Kasumi-1 (cell line): ENCODE data around the gene TM4SF4.

Experiments used
- DNase-seq, 2 experiments: peaks; one replicate each; lab custom pipeline; 2025; lab: John Stamatoyannopoulos, UW

Gene TM4SF4

GRCh38 chr3:149512073-149512782, 37.7 kb downstream of the TM4SF4 start:
- DNase-seq = peak; percentile 12 to 40

DNA sequence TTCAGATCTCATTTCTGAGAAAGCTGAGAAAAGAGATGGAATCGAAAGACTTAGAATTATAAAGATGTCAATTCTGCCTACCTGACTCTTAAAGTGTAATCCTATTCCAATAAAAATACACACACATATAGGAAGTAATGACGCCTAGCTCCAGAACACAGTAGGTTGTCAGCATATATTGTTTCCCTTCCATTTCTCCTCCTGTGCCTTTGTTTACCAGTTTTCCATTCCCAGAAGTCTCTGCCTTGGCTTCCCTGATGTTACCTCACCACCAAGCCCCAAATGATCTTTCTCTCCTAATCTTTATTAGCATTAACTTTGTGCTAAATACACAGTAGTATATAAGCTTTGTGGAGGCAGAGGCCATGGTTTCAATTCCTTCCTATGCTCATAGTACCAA, 40.0 kb downstream of the TM4SF4 start:
- DNase-seq = no peak

GRCh38 chr3:149515249-149515648, 40.8 kb downstream of the TM4SF4 start:
- DNase-seq = no peak

GRCh38 chr3:149516920-149517319, 42.4 kb downstream of the TM4SF4 start:
- DNase-seq = no peak

DNA sequence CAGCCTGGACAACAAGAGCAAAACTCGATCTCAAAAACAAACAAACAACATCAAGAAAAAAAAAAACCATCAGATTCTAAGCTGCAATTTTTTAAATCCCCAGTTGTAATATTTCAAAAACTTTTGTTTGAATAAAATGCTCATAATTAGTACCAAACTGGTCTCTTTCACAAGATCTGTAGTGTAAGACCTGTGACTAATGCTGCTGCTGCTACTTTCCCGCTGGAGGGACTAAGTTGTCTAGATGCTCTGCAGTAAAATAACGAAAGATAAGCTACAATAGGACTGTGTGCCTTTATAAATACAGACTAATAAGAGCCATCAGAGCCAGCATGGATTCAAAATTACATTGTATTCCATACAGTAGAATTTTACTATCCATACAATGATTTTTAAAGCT, 45.4 kb downstream of the TM4SF4 start:
- no peak for DNase-seq

- no peak for DNase-seq
Observed at GRCh38 chr3:149523512-149524299, 49.2 kb downstream of the TM4SF4 start.

DNA sequence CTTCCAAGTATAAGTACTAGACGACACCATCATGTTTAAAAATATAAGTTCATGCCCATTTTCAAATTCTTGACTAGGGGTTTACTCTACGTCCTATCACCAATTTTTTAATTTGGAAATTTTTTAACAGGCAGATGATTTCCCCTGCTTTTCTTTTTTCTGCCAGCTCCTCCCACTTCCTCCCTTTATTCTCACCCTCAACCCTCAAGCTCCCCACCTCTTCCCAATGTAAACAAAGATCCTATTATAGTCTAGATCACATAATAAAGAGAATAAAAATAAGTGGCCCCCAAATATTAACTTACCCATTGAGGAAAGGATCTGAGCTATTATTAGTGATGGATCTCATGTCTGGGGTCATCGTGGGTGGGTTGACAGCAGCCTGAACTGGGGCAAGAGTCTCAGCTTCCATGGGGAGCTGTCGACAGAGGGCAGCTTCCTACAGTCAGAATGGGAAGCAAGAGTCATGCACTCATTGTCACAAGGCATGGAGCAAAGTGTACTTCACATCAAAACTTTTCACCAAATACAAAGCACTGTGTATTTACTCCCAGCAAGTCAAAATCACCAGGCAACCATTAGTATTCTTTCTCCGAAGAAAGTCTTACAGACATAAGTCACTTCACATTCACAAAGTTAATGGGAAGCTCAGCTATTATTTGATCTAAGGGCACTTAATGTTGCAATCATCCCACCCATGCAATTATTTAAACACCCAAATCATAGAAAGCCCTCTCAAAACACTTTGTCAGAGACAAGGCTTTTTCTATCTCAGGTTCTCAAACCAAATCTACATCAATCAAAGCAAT, 53.2 kb downstream of the TM4SF4 start:
- no peak for DNase-seq

DNA sequence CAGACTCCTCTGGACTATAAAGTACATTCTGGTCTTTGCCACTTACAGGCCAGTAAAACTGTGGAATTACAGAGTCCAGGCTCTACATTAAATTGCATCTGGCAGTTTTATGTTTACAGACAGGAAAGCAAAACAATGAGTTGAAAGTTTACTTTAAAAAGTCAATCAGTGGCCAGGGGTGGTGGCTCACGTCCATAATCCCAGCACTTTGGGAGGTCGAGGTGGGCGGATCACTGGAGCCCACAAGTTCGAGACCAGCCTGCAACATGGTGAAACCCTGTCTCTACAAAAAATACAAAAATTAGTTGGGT, 53.8 kb downstream of the TM4SF4 start:
- DNase-seq = no peak

- DNase-seq = no peak
Observed at GRCh38 chr3:149529099-149529498, 54.6 kb downstream of the TM4SF4 start.

DNA sequence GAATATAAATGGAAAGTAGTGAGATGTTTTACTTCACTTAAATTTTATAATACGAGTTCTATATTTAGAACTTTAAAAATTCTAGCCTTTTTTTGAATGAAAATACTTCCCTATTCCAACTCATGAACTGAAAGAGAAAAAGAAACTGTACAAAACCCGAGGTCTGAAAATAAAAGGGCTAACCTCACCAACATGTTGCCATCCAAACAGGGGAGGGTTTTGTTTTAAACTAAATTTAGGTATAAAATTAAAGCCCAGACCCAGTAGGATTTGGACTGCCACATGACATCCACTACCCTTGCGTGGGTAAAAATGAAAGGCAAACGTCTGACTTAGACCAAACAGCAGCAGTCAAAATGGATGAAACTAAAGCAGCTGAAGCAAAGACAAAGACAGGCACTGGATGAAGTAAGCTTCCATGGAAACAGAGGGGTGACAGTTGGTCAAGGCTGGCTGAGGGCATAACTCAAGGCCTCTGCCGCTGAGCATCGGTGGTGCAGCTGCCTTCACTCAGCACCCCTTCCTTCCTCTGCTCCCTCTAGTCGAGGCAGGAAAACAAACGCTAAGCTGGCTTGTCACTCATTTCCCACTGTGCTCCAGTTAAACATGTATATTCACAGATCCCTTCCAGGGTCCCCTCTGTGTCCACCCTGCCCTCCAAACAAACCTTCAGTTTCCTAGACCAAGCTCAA, 58.1 kb downstream of the TM4SF4 start:
- DNase-seq = no peak

GRCh38 chr3:149534082-149534481, 59.6 kb downstream of the TM4SF4 start:
- DNase-seq = no peak

GRCh38 chr3:149534671-149535332, 60.3 kb downstream of the TM4SF4 start:
- DNase-seq = no peak

- no peak for DNase-seq
Observed at GRCh38 chr3:149535333-149535685, 60.8 kb downstream of the TM4SF4 start.

DNA sequence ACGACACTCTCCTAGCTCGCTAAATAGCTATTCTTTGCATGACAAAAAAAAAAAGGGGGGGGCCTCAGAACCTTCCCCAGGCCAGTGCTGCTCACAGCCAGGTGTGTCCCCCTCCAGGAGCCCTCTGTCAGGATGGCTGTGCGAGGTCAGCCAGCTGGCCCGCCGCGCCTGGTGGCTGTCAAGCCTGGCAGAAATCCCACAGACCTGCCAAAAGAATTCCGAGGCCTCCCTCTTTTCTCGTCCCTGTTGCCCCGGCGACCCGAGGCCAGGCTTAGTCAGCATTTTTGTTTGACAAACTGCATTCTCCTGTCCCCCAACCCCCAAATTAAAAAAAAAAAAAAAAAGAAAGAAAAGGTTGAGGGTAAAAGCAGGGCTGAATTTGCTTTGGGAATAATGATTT, 61.9 kb downstream of the TM4SF4 start:
- DNase-seq = no peak

DNA sequence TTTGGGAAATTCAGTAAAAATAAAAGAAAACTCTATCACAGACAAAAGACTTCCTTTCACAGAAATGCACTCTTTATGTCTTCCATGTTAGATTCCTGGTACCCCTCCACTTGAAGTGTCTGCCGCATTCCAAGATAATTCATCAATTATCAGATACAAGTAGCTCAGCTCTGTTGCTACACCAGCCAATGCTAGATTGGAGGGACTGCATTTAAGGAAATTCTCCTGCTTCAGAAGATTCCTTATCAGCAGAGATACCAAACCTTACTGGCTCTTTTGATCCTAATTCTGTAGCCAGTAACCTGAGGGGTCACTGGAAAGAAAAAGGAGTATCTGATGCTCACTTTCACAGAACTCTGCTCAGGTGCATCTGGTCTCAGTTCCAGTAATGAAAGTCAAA, 63.9 kb downstream of the TM4SF4 start:
- DNase-seq = no peak

DNA sequence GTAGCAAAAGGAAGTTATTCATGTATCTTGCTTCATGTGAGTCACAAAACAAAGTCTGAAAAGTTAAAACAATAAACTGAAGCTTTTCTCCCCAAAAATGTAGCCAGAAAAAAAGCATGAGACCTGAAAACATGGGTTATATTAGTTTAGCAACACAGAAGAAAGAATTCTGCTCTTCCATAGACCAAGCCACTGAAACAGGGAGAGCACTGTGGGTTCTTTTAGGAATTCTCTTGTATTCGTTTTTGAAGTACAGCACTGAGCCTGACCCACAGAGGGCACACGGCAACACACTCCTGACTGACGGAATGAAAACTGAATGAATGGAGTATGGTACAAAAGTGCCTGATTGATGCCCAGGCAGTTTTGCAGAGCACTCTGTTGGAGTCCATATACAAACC, 66.6 kb downstream of the TM4SF4 start:
- no peak for DNase-seq

DNA sequence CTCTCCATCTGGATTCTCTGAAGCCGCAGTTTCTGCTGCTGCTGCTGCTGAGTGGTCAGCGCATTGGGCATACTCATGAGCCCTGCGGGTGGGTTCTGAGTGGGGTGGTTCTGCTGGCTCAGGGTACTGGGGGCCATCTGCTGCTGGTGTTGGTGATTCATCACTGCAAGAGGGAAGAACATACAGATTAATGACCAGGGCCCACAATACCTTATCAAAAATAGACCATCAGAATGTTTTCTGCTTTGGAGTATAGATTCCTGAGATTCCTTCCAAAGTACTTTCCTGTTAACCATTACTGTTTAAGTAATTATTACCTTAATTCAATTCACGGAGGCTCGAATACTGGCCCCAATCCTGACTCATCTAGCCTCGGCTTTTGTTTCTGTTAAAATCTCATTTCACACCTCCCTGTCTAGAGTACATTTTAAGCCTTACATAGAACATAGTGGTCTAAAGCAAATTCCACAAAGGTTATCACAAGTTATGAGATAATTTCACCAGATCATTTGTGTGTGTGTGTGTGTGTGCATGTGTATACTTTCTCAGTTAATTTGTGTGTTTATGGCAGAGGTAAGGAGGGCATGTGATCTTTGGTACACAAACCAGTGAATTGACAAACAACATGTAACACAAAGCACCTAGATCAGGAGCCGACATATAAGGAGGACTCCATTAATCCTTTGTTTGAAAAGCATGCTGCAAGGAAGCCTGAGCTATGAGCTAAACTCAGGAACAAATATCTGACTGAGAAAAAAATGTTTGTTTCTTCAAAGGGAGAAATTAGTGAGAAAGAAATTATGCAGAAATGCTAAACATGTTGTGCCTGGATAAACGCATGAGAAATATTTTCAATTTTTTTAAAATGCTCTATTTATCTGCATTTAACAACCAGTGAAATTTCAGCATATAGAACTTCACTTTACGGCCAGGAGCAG, 68.1 kb downstream of the TM4SF4 start:
- DNase-seq = no peak

GRCh38 chr3:149545049-149545448, 70.6 kb downstream of the TM4SF4 start:
- no peak for DNase-seq

GRCh38 chr3:149547413-149547812, 72.9 kb downstream of the TM4SF4 start:
- DNase-seq = no peak

DNA sequence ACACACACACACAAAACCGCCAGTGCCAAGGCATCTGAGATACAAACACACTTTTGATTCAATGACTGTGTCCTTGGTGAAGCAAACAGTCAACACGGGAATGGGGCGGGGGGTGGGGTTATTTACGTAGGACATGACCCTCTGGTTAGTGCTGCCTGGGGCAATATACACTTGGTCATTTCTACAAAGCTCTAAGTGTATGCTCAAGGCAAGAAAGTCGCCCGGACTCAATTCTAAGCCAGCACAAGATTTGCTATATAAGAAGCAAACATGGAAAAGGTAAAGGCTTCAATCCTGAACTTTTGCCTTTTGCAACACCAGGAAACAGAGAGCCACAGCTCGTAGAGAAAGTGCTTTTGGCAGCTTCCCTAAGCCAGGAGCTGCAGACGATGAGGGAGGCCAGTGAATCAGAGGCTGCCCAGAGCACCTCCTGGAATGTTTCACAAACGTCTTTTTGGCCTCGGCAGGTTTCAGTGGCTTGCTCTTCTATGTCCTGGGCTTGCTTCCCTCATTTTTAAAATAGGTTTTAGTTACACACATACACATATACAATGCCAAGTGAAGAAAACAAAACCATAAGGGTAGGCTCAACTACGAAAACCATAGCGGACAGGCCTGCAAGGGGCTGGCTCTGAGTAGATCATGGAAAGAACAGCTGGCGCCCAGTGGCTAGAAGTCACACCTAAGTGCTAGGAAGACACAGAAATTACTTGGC, 73.6 kb downstream of the TM4SF4 start:
- DNase-seq = no peak
